ENCODE measurements around the gene ITGA11. TPM values are rescaled to one million over a fixed set of nuclear protein-coding genes. Genes with fewer than 3 reads are reported as not detected.

Gene ITGA11
- total RNA-seq, 2 donors from 2014 or later, result 12.6 to 35.4 TPM

DNA sequence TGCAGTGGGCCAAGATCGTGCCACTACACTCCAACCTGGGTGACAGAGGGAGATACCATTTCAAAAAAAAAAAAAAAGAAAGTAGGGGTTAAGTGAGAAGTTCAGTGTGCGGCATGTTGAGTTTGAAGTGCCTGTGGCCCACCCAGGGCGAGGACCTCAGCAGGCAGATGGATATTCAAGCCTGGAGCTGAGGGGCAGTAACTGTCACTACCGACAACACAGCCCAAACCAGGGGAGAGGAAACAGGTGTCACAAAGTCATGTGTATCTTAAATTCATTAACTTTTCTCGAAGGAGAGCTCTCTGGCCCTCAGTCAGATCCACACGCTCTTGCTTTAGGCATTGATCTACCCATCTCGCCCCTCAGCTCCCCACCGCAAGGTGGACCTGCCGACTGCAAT lies 109.2 kb downstream of the ITGA11 start:
- Histone ChIP-seq H3K4me3 (no peak overlapping the region), H3K27ac (no peak overlapping the region), H3K27me3 (no peaks in the 10 kb centered on the region), H3K4me1 (no peaks in the 10 kb centered on the region), H3K36me3 (peaks cover 25% of the 10 kb centered on the region), H3K9me3 (no peaks in the 10 kb centered on the region)
- TF ChIP-seq, protein P1, sequence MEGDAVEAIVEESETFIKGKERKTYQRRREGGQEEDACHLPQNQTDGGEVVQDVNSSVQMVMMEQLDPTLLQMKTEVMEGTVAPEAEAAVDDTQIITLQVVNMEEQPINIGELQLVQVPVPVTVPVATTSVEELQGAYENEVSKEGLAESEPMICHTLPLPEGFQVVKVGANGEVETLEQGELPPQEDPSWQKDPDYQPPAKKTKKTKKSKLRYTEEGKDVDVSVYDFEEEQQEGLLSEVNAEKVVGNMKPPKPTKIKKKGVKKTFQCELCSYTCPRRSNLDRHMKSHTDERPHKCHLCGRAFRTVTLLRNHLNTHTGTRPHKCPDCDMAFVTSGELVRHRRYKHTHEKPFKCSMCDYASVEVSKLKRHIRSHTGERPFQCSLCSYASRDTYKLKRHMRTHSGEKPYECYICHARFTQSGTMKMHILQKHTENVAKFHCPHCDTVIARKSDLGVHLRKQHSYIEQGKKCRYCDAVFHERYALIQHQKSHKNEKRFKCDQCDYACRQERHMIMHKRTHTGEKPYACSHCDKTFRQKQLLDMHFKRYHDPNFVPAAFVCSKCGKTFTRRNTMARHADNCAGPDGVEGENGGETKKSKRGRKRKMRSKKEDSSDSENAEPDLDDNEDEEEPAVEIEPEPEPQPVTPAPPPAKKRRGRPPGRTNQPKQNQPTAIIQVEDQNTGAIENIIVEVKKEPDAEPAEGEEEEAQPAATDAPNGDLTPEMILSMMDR (IDR thresholded peaks at IDR 0.05), result no peak
- no peak for DNase-seq (ENCODE audit: low spot score)

DNA sequence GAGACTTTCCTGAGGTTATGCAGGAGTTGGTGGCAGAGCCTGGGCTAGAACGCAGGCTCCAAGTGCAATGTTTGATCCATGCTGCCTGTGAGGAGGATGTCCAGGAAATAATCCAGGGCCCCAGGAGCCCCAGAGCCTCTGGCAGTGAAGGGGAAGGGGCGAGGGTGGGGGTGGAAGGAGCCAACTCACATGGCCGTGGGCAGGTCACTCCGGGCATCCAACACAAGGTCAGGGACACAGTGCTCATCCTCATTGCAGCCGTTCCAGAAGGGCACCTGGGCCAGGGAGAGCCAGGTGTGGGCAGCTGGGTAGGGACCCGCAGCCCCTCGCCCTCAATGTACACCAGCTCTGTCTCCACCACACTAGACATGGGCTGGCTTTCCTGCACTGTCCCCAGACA lies 110.7 kb downstream of the ITGA11 start:
- H3K36me3 ChIP-seq, result peaks cover 23% of the 10 kb centered on the region
- DNase-seq (ENCODE audit: low spot score), result no peak
- peaks cover 0 to 3% of the 10 kb centered on the region in 2 donors for H3K4me1 ChIP-seq
- no peak overlapping the region for H3K4me3 ChIP-seq
- TF ChIP-seq, protein P1 (IDR thresholded peaks at IDR 0.05), result no peak
- H3K9me3 ChIP-seq, result no peaks in the 10 kb centered on the region
- no peaks in the 10 kb centered on the region for H3K27me3 ChIP-seq
- no peak overlapping the region for H3K27ac ChIP-seq

DNA sequence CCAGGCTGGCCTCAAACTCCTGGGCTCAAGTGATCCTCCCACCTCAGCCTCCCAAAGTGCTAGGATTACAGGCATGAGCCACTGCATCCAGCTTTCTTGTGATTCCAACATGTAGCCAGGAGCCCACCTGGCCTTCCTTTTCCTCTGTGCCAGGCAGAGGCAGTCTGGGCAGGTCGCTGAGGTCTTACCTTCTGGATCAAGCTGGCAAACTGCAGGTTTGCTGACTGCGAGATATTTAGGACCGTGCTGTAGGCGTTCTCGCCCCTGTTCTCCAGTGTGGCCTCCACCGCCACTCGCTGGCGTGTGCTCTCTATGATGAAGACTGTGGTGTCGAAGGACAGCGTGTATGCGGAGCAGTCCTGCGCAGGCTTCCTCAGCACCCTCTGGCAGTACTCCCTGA lies 112.0 kb downstream of the ITGA11 start:
- DNase-seq (ENCODE audit: low spot score), result no peak
- H3K27ac ChIP-seq, result no peak overlapping the region
- no peaks in the 10 kb centered on the region for H3K9me3 ChIP-seq
- TF ChIP-seq, protein P1 (IDR thresholded peaks at IDR 0.05), result no peak
- no peaks in the 10 kb centered on the region for H3K27me3 ChIP-seq
- peaks cover 17% of the 10 kb centered on the region for H3K36me3 ChIP-seq
- H3K4me1 ChIP-seq, result peaks cover 0 to 11% of the 10 kb centered on the region in 2 donors
- no peak overlapping the region for H3K4me3 ChIP-seq

DNA sequence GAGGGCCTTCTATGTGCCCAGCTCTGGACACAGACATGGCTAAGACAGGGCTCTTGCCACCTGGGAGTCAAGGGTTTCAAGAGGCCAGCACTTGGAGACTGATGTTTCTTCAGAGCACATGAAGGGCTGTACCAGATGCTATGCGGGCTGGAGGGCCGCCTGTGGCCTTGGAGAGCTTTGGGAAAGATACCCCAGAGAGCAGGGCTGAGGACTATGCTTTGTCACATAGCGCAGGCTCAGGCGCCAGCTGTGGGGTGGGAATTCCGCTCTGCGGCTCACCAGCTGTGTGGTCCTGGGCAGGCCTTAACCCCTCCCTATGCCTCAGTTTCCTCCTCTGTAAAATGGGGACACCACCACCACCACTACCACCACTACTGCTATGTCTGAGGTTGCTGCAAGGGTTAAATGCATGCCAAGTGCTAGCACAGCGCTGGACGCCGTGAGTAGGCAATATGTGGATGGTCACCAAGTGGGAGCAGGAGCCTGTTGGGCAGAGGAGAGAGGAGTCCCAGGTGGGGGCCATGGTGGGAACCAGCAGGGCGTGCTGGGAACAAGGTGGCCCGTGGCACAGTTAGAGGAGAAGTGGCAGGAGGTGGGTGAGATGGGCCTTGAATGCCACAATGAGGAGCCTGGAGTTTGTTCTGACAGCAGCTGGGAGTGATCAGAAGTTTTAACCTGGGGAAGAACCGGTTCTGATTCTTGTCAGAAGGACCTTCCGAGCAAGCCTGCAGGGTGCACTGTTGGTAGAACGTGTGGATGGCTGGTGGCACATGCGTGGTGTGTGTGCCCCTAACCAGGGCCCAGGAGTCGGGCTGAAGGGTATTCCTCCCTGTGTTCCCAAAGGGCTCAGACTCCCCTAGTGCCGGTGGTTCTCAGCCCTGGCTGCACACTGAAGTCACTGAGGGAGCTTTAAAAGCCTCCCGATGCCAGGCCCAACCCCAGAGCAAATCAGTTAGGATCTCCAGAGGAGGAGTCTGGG lies 112.7 kb downstream of the ITGA11 start:
- TF ChIP-seq, protein P1 (IDR thresholded peaks at IDR 0.05), result no peak
- peaks cover 0 to 11% of the 10 kb centered on the region in 2 donors for H3K4me1 ChIP-seq
- H3K4me3 ChIP-seq, result no peak overlapping the region
- H3K36me3 ChIP-seq, result peaks cover 17% of the 10 kb centered on the region
- DNase-seq (ENCODE audit: low spot score), result no peak
- H3K27ac ChIP-seq, result no peak overlapping the region
- no peaks in the 10 kb centered on the region for H3K9me3 ChIP-seq
- no peaks in the 10 kb centered on the region for H3K27me3 ChIP-seq

DNA sequence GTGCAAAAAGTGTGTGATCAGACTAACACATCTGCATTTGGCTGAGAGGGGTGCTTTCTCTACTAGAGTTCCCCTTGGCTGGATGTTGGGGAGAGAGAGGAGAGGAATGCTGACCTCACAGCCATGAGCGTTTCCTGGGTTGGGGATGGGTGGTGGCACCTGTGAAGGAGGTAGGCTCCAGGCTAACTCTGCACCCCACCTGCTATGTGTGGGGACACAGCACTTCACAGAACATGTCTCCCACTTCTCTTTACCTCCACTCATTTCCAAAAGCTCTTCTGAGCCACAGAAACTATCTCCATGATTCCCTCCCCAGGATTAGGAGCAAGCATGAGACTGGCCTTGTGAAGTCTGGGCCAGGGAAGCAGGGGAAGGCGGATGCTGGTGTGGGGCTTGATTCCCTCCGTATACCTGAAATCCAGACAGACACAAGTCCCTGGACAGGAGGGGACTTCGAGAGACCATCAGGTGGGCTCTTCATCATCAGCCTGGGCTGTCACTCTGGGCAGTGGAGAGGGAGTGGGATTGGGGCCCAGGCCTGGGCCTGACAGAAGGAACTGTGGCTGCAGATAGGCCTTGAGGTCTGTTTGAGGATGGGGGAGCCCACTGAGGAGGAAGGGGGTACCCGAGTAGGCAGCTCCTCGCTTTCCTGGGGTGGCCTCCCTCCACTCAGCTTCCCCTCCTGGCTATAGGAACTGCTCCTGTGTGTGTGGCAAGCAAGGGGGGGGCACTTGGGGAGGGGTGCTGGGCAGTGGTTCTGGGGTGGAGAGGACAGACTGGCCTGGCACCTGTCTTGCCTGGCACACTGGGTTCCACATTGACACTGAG lies 113.7 kb downstream of the ITGA11 start:
- no peaks in the 10 kb centered on the region for H3K9me3 ChIP-seq
- TF ChIP-seq, protein P1 (IDR thresholded peaks at IDR 0.05), result no peak
- H3K27me3 ChIP-seq, result no peaks in the 10 kb centered on the region
- H3K27ac ChIP-seq, result no peak overlapping the region
- peaks cover 0 to 11% of the 10 kb centered on the region in 2 donors for H3K4me1 ChIP-seq
- H3K36me3 ChIP-seq, result peaks cover 17% of the 10 kb centered on the region
- H3K4me3 ChIP-seq, result no peak overlapping the region
- no peak for DNase-seq (ENCODE audit: low spot score)

Data from right atrium auricular region (tissue), 2 donors.